Neural cell (in vitro differentiated cells): ENCODE data around the gene LILRA1.
"Not testable (repeated sequence)": the region's sequence is repeated elsewhere in the genome, so short reads cannot be mapped to it uniquely, and the experiment has no call there.

ENCODE experiments used
- EP300 ChIP-seq: fragments of 450-650 bp; conservative IDR thresholded peaks from 2 replicates; pipeline ENCODE4 v1.6.1; 2014; ENCODE audit warnings: antibody characterized with exemption, mild to moderate bottlenecking, moderate library complexity; ENCODE audit not compliant: poor library complexity, severe bottlenecking
- POLR2AphosphoS5 ChIP-seq: IDR thresholded peaks from 2 replicates; pipeline ENCODE4 v1.6.1; 2012
- RAD21 ChIP-seq: fragments of 450-650 bp; conservative IDR thresholded peaks from 2 replicates; pipeline ENCODE4 v1.6.1; 2014; ENCODE audit warnings: antibody characterized with exemption, mild to moderate bottlenecking, moderate library complexity
- TAF1 ChIP-seq: IDR thresholded peaks from 2 replicates; pipeline ENCODE4 v1.6.1; 2012; ENCODE audit warnings: low read depth
- TF ChIP-seq, protein P1 (sequence below): fragments of 450-650 bp; IDR thresholded peaks from 2 replicates; pipeline ENCODE4 v1.5.1; 2014; ENCODE audit warnings: antibody characterized with exemption, mild to moderate bottlenecking, moderate library complexity; ENCODE audit not compliant: poor library complexity, severe bottlenecking

DNA sequence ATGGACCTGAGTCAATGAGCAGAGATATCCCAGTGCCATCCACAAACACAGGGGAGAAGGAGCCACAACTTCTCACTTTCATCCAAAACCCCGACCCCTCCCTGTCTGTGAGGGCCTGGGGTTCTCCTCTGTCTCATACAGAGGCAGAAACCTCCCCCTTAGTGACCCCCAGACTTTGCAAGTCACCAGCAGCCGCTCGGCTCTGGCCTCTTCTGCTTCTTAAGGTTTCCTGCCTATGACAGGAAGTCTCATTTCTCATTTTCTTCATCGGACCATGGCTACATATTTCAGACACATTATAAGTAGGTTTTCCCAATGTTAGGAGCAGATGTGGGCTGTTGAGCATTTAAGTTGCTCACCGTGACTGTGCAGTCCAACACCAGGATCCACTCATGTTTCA lies 49.5 kb downstream of the LILRA1 start:
- not testable (repeated sequence) for TF ChIP-seq EP300, TAF1, POLR2AphosphoS5, RAD21
- TF ChIP-seq, protein P1, sequence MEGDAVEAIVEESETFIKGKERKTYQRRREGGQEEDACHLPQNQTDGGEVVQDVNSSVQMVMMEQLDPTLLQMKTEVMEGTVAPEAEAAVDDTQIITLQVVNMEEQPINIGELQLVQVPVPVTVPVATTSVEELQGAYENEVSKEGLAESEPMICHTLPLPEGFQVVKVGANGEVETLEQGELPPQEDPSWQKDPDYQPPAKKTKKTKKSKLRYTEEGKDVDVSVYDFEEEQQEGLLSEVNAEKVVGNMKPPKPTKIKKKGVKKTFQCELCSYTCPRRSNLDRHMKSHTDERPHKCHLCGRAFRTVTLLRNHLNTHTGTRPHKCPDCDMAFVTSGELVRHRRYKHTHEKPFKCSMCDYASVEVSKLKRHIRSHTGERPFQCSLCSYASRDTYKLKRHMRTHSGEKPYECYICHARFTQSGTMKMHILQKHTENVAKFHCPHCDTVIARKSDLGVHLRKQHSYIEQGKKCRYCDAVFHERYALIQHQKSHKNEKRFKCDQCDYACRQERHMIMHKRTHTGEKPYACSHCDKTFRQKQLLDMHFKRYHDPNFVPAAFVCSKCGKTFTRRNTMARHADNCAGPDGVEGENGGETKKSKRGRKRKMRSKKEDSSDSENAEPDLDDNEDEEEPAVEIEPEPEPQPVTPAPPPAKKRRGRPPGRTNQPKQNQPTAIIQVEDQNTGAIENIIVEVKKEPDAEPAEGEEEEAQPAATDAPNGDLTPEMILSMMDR = not testable (repeated sequence)
